Gastrocnemius medialis (tissue), 4 donors: Measurements from ENCODE around the gene GOLGA1. TPM values are rescaled to one million over a fixed set of nuclear protein-coding genes. Genes with fewer than 3 reads are reported as not detected.

Experiments
- ATAC-seq, 2 donors: fragments of 150-250 bp; one replicate each; pipeline ENCODE4 v1.9.1; 2016
- DNase-seq, 2 donors: peaks; one replicate each; pipeline ENCODE4 v3.0.0-alpha.2; 2019
- H3K27ac ChIP-seq, 4 donors: fragments of 200-600 bp; sonication (generic); 1 replicate in 1 of 4; 2 replicates in 3 of 4; pipeline ENCODE4 v1.5.1; 2016 to 2018; ENCODE audit warnings: mild to moderate bottlenecking in 2 of 4, moderate library complexity in 1 of 4
- H3K27me3 ChIP-seq, 3 donors: fragments of 200-600 bp; sonication (generic) in 2 of 3; 1 replicate in 1 of 3; 2 replicates in 2 of 3; pipeline versions ENCODE4 v1.5.1 to v1.6.0; 2016 to 2019; ENCODE audit warnings: mild to moderate bottlenecking in 1 of 3, moderate library complexity in 1 of 3
- H3K36me3 ChIP-seq, 2 donors: fragments of 200-600 bp; sonication (generic) in 1 of 2; one replicate each; pipeline ENCODE4 v1.5.1; 2017 to 2018
- H3K4me1 ChIP-seq, 2 donors: fragments of 200-600 bp; sonication (generic) in 1 of 2; one replicate each; pipeline ENCODE4 v1.5.1; 2016 to 2017; ENCODE audit warnings: mild to moderate bottlenecking in 2 of 2
- H3K4me3 ChIP-seq, 4 donors: fragments of 200-600 bp; sonication (generic) in 3 of 4; 1 replicate in 1 of 4; 2 replicates in 3 of 4; pipeline ENCODE4 v1.5.1; 2016 to 2019; ENCODE audit warnings: mild to moderate bottlenecking in 2 of 4
- H3K9me3 ChIP-seq, 3 donors: fragments of 200-600 bp; sonication (generic) in 2 of 3; 1 replicate in 1 of 3; 2 replicates in 2 of 3; pipeline ENCODE4 v1.5.1; 2016 to 2019
- POLR2A ChIP-seq, 2 donors: fragments of 450-650 bp; IDR thresholded peaks; one replicate each; pipeline ENCODE4 v1.6.1; 2017; ENCODE audit warnings: antibody characterized with exemption in 2 of 2, mild to moderate bottlenecking in 2 of 2, moderate library complexity in 2 of 2
- in situ Hi-C, 4 donors: fragments of 200-750 bp; cut with MboI; loops; one replicate each; pipeline versions ENCODE4 v1.15.0 to v1.8.0; 2017; ENCODE audit warnings: low sequenced_read_pairs in 4 of 4
- intact Hi-C: fragments of 100-400 bp; cut with DNase I; formaldehyde crosslinking; loops from one replicate; pipeline ENCODE4 v1.15.1; 2023; ENCODE audit warnings: low total_unique reads
- total RNA-seq, 4 donors: library from RNA; depleted of rRNA; stranded (reverse); fragments of >200 nt; gene quantifications; one replicate each; pipeline versions ENCODE4 v1.1.0 to v1.2.3, GENCODE V29; 2016
- TF ChIP-seq, protein P1 (sequence below), 5 experiments: fragments of 450-650 bp in 3 of 5; fragments of 200-600 bp in 2 of 5; sonication (generic) in 2 of 5; IDR thresholded peaks in 4 of 5; conservative IDR thresholded peaks in 1 of 5; 1 replicate in 4 of 5; 2 replicates in 1 of 5; pipeline ENCODE4 v1.5.1; 2016 to 2019; ENCODE audit warnings: antibody characterized with exemption in 5 of 5, mild to moderate bottlenecking in 3 of 5, moderate library complexity in 3 of 5

GOLGA1 gene
- total RNA-seq, 4 donors from 2014 or later: 12.2 to 20.5 (median 18.6) TPM

GRCh38 chr9:124860582-124861341 lies 80.1 kb downstream of the GOLGA1 start:
- H3K36me3 ChIP-seq: peaks cover 0 to 44% of the 10 kb centered on the region in 2 donors
- DNase-seq: no peak
- intact Hi-C loops: loop anchor here (5.0 to 10.0 kb wide), 3 partner anchors 206 to 382 kb away; partner anchors contain the start of genes HSPA5 and PPP6C

DNA sequence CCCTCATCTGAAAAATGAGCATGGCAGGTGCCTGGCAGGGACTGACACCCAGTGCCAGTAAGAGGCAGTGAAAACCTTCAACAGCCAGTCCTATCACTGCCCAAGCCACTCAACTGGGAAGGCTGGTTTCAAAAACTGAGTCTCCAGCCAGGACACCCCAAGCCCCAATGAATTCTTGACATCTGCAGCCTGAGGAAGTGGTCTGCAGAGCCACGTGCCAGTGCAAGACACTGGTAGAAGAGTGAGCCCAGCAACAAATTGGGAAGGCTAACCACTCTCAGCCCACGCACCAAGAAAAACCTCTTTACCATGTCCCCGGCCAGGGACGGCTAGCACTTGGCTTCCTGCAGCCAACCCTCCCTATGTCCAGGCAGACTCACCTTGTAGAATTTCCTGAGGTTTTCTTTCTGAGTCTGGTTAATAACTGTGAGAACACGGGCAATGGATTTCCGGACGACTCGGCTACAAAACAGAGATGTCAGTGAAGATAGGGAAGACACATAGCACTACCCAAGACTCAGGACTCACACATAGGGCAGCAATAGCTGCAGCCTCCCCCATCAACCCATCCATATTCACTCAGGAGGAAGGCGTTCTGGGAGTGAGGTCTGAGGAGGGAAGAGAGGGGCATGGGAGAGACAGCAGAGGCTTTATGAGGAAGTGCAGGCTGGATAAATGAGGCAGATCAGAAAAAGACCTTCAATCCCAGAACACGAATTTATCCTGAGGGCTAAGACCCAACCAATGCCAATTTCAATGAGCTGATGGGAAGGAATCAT lies 80.9 kb downstream of the GOLGA1 start:
- peaks cover 35 to 38% of the 10 kb centered on the region in 2 donors for H3K4me1 ChIP-seq
- peak overlapping the region; percentile 87 to 97 (median 92) for H3K27ac ChIP-seq
- intact Hi-C loops (loop anchor here (5.0 to 10.0 kb wide), 3 partner anchors 205 to 382 kb away; partner anchors contain the start of genes HSPA5 and PPP6C), in situ Hi-C loops (loop anchor here in 1 of 4 donors (5.0 kb wide), 1 partner anchor 88 kb away; the partner anchor contains the start of gene NR6A1)
- peaks cover 0 to 44% of the 10 kb centered on the region in 2 donors for H3K36me3 ChIP-seq
- TF ChIP-seq, protein P1, sequence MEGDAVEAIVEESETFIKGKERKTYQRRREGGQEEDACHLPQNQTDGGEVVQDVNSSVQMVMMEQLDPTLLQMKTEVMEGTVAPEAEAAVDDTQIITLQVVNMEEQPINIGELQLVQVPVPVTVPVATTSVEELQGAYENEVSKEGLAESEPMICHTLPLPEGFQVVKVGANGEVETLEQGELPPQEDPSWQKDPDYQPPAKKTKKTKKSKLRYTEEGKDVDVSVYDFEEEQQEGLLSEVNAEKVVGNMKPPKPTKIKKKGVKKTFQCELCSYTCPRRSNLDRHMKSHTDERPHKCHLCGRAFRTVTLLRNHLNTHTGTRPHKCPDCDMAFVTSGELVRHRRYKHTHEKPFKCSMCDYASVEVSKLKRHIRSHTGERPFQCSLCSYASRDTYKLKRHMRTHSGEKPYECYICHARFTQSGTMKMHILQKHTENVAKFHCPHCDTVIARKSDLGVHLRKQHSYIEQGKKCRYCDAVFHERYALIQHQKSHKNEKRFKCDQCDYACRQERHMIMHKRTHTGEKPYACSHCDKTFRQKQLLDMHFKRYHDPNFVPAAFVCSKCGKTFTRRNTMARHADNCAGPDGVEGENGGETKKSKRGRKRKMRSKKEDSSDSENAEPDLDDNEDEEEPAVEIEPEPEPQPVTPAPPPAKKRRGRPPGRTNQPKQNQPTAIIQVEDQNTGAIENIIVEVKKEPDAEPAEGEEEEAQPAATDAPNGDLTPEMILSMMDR (IDR thresholded peaks at IDR 0.05 in 4 of 5, conservative IDR thresholded peaks at IDR 0.05 in 1 of 5): no peak
- TF ChIP-seq POLR2A (IDR thresholded peaks at IDR 0.05): no peak
- no peak for ATAC-seq
- no peaks in the 10 kb centered on the region for H3K9me3 ChIP-seq
- no peaks in the 10 kb centered on the region for H3K27me3 ChIP-seq
- no peak for DNase-seq
- peak overlapping the region in 3 of 4 donors; percentile 85 to 100 (median 99) for H3K4me3 ChIP-seq

More at GRCh38 chr9:124860582-124861341, 80.1 kb downstream of the GOLGA1 start:
- Histone ChIP-seq H3K27me3 (no peaks in the 10 kb centered on the region), H3K4me3 (peak overlapping the region; percentile 85 to 100 (median 100)), H3K27ac (peak overlapping the region; percentile 87 to 97 (median 92)), H3K4me1 (peaks cover 35 to 38% of the 10 kb centered on the region in 2 donors), H3K9me3 (no peaks in the 10 kb centered on the region)
- no peak for ATAC-seq
- in situ Hi-C loops: no loop called here
- TF ChIP-seq, protein P1 (IDR thresholded peaks at IDR 0.05 in 4 of 5, conservative IDR thresholded peaks at IDR 0.05 in 1 of 5): no peak
- no peak for TF ChIP-seq POLR2A (IDR thresholded peaks at IDR 0.05)

- Histone ChIP-seq H3K4me1 (peaks cover 35 to 39% of the 10 kb centered on the region in 2 donors), H3K27ac (peak overlapping the region in 2 of 4 donors; percentile 20 to 88), H3K4me3 (no peak overlapping the region), H3K36me3 (peaks cover 0 to 44% of the 10 kb centered on the region in 2 donors), H3K9me3 (no peaks in the 10 kb centered on the region), H3K27me3 (no peaks in the 10 kb centered on the region)
- ATAC-seq (no peak), DNase-seq (no peak)
- in situ Hi-C loops: loop anchor here in 1 of 4 donors (5.0 kb wide), 1 partner anchor 86 kb away; the partner anchor contains the start of gene NR6A1
- TF ChIP-seq, protein P1 (IDR thresholded peaks at IDR 0.05 in 4 of 5, conservative IDR thresholded peaks at IDR 0.05 in 1 of 5): no peak
- intact Hi-C loops: no loop called here
Measured at GRCh38 chr9:124858330-124859046, 82.4 kb downstream of the GOLGA1 start.

DNA sequence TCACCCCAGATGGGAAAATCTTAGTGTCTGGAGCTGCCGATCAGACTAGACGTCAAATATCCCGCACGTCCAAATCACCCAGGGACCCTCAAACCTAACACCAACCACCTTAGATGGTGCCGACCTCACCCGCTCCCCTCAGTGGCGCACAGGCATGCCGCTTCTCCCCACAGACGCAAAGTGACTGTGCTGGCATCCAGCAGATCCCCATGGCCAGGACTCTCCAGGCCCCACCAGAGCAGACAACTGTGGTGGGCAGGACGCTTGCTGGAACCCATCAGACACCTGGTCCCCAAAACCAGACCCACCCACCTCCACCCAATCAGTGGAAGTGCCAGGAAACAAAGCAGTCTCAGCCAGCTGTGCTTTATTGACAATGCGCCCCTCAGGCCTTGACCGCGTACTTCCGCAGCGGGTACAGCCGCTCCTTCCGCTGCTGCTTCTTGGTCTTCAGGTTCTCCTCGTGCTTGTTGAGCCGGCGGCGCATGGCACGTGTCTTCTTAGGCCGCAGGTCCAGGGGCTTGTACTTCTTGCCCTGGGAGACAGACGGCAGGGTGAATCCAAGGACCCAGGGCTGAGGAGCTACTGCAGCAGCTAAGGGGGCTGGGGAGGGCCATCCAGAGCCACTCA lies 83.2 kb downstream of the GOLGA1 start:
- ATAC-seq (no peak), DNase-seq (no peak)
- intact Hi-C loops: no loop called here
- in situ Hi-C loops: loop anchor here in 1 of 4 donors (5.0 kb wide), 1 partner anchor 85 kb away; the partner anchor contains the start of gene NR6A1
- Histone ChIP-seq H3K4me3 (no peak overlapping the region), H3K9me3 (no peaks in the 10 kb centered on the region), H3K27ac (peak overlapping the region in 1 of 4 donors; percentile 20), H3K36me3 (peaks cover 0 to 44% of the 10 kb centered on the region in 2 donors), H3K4me1 (peaks cover 29 to 42% of the 10 kb centered on the region in 2 donors), H3K27me3 (no peaks in the 10 kb centered on the region)
- TF ChIP-seq, protein P1 (IDR thresholded peaks at IDR 0.05 in 4 of 5, conservative IDR thresholded peaks at IDR 0.05 in 1 of 5): no peak
